Effector CD4-positive, alpha-beta T cell (primary cell): Measurements from ENCODE around the gene GJB4.
"Not testable (repeated sequence)": the region's sequence is repeated elsewhere in the genome, so short reads cannot be mapped to it uniquely, and the experiment has no call there.

ENCODE experiments used
- DNase-seq: peaks from one replicate; pipeline ENCODE4 v3.0.0-alpha.2; 2020

GJB4 gene

DNA sequence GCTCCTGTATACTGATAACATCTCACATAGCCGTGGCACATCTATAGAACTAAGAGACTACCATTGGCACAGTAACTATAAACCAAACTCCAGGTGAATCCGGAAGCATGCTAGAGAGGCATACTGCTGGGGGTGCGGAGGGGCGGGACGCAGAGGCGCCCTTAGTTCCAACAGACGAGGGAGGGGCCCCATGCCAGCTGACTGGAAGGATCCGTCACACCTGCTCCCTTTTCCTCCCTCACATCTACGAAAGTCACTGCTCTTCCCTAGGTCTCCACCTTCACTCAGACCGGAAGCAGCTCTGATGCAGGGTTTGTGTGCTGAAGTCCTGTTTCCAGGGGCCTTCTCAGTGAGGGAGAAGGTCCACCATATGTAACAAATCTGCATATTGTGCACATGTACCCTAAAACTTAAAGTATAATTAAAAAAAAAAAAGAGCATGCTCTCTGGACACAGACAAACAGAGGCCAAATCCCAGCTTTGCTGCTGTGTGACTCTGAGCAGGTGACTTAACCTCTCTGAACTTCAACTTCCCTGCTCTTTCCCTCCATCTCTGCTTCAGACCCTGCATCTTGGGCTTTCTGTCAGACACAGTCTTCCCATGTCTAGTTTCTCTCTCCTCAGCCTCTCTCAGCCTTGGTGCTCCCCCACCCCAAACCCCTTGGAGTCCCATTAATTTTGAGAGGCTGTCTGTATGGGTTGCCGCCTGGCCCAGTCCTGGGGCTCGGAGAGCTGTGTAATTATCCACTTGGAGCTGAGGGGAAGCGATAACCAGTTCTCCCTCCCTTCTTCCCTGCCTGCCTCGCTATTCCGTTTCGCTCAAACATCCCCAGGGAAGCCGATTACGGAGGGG lies 12.5 kb upstream of the GJB4 start:
- no peak for DNase-seq

DNA sequence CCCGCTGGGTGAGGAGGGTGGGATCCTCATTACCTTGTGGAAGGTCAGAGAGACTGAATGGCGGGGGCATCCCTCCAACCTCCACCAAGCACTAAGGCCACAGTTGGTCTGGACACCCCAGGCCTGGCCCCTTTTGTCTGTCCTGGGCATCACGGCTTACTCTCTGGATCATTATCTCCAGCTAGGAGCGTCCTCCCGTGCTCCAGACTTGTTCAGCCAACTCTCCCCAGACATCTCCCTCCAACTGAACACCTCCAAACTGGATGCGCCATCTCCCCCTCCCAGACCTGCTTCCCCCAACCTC lies 11.9 kb upstream of the GJB4 start:
- no peak for DNase-seq

DNA sequence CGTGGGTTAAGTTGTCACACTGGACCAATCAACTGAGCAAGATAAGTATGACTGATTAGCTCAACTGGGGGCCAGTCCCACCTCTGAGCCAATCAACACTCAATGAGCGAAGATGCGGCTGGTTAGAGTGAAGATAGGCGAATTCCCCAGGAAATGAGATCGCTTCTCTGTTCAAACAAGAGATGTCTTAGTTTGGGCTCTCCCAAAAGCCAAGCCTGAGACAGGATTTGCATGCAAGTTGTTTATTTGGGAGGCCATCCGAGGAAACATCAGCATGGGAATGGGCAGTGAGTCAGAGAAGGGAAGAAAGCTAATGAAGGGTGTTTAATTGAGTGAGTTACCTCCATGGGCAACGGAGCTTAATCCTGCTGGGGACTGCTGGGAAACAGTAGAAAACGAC lies 9.5 kb upstream of the GJB4 start:
- no peak for DNase-seq

DNA sequence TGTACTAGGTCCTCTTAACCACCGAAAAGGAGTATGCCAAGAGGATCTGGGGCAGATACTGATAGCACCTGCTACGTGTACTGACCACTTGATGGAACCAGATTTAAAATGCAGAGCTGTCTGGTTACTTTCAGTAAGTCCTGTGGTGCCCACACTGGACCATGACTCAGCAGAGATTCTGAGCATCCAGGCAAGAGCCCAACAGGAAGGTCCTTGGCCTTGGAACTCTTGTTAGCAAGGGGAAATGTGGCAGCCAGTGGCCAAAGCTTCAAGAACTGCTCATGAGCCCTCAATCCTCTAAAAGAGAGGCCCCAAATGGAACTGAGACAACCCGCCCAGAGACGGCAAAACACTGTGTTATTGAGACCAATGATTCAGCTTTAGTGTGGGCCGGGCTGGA lies 8.9 kb upstream of the GJB4 start:
- no peak for DNase-seq

DNA sequence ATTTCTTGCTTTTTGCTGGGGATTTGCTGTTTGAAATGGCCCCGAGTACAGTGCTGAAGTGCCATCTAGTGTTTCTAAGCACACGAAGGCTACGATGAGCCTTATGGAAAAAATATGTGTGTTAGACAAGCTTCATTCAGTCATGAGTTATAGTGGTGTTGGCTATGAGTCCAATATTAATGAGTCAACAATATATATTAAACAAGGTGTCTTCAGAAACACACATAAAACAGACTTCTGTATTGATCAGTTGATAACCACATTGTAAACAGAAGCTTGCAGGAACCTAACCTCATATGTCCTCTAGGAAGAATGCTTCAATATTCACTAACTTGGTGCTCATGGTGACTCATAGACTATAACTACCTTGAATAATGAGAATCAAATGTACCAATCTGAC lies 6.4 kb upstream of the GJB4 start:
- no peak for DNase-seq

DNA sequence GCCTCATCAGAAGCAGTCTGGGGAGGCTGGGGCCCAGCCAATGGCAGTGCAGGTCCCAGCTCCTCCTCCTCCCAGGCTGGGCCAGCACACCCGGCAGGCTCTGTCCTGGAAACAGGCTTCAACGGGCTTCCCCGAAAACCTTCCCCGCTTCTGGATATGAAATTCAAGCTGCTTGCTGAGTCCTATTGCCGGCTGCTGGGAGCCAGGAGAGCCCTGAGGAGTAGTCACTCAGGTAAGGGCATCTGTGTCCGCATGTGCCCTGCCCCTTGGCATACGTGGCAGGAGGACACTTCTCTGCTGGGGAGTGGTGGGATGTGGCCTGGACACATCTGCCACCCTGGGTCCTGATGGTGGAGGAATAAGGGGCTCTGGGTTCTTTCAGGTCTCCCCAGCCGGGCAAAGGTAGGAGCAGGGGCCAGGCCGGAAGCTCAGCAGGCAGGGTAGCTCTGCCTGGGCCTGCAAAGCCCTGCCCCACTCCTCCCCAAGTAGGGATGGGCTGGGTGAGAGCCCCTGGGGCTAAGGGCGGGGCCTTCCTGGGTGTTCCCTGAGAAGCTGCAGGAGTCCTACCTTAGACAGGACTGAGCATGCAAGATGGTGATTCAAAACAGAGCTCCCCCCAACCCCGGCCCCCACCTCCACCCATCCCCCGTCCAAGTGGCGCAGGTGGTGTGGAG lies 4.4 kb upstream of the GJB4 start, which contains the start of gene GJB5:
Gene GJB5, plus strand, starts transcription at position 84 of the 674 bp plus-strand sequence. CDS start 2,284 bp downstream, outside the sequence.
- no peak for DNase-seq

DNA sequence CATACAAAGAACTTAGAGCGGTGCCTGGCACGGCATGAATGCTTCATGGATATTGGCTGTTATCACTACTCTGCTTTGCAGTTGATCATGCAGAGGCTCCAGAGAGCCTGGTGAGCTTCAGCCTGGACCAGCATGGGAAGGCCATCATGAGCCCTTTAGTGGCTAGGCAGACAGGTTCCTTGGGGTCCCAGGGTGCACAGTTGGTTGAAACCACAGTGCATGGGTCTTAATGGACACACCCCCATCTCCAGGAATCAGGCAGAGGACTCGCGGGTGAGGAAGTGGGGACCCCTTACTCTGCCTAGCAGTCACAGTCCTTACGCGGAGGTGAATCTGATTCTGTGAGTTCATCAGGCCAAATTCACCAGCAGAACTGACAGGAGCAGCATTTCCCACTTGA lies 3.6 kb upstream of the GJB4 start:
- no peak for DNase-seq

DNA sequence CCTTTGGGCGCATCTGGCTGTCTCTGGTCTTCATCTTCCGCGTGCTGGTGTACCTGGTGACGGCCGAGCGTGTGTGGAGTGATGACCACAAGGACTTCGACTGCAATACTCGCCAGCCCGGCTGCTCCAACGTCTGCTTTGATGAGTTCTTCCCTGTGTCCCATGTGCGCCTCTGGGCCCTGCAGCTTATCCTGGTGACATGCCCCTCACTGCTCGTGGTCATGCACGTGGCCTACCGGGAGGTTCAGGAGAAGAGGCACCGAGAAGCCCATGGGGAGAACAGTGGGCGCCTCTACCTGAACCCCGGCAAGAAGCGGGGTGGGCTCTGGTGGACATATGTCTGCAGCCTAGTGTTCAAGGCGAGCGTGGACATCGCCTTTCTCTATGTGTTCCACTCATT lies 2.2 kb upstream of the GJB4 start:
- DNase-seq = no peak

DNA sequence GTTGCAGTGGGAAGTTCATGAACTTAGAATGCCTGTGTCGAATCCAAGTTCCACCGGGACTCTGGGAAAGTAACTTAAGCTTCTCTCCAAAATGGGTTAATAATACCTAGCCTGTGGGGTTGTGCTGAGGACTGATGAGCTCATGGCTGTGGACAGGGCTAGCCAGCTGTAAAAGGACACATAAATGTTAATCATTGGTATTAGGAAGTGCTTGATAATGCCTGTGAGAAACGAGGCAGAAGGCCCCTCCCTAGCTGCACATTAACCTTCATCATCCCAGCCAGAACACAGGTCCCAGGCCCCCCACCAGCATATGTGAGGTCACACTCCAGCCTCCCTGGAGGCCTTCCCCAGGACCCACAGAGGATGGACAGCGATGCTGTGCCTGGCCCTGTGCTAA lies 789 bp upstream of the GJB4 start:
- DNase-seq = no peak

DNA sequence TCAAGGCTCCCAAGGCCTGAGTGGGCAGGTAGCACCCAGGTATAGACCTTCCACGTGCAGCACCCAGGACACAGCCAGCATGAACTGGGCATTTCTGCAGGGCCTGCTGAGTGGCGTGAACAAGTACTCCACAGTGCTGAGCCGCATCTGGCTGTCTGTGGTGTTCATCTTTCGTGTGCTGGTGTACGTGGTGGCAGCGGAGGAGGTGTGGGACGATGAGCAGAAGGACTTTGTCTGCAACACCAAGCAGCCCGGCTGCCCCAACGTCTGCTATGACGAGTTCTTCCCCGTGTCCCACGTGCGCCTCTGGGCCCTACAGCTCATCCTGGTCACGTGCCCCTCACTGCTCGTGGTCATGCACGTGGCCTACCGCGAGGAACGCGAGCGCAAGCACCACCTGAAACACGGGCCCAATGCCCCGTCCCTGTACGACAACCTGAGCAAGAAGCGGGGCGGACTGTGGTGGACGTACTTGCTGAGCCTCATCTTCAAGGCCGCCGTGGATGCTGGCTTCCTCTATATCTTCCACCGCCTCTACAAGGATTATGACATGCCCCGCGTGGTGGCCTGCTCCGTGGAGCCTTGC lies 1.7 kb downstream of the GJB4 start:
- no peak for DNase-seq

DNA sequence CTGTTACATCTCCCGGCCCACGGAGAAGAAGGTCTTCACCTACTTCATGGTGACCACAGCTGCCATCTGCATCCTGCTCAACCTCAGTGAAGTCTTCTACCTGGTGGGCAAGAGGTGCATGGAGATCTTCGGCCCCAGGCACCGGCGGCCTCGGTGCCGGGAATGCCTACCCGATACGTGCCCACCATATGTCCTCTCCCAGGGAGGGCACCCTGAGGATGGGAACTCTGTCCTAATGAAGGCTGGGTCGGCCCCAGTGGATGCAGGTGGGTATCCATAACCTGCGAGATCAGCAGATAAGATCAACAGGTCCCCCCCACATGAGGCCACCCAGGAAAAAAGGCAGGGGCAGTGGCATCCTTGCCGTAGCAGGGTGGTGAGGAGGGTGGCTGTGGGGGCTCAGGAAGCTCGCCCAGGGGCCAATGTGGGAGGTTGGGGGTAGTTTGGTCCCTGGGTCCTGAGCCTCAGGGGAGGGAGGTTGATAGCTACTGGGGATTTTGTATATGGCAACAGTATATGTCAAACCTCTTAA lies 2.3 kb downstream of the GJB4 start:
- DNase-seq = no peak

DNA sequence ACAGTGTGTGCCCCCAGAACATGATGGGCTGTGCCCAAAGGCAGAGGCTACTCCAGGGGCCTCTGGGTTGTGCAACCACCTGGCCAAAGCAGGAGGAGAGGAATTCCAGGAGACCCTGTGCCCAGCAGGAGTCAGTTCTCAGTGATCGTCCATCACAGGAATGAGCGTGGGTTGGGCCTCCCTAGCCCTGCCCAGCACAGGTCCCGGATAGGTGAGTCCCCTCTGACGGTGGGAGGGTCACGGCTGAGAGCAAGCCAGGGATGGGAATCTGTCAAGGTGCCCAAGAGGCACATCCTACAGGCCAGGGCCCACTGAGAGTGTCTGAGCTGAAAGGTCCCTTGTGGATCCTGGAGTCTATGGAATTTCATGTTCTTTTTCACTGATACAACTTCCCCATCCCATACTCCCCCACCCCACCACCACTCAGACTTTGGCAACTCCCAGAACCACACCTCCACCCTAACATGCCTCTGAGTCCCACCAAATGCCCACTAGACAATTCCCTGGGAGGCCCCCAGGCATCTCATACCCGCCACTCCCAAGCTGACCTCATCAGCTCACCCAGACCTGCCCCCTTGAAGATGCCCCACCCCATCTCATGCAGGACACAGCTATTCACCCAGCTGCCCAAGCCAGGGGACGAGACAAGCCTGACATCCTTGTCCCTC lies 3.1 kb downstream of the GJB4 start:
- DNase-seq = no peak

DNA sequence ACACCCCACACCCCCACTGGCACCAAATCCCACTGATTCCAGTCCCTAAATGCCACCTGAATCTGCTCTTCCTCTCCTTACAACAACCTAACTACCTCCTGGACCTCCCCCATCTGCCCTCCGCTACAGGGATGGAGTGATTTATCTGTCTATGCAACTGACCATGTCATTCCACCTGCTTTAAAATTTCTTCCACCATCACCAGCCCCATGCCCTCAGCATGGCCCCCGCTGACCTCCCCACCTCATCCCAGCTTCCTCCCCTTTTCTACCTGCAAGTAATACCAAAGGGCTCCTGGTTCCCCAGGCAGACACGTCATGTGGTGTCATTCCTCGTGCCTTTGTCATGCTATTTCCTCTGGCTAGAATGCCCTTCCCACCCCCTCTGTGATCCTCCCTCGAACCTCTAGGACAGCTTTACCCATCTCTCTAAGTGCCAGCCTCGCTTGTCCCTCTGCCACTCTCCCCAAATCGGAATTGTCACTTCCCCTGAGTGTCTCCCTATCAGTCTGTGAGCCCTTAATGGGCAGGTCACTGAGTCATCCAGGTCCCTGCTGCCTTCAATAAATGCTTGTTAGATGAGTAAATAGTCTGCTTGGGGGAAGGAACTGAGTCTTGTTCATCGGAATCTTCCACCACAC lies 3.7 kb downstream of the GJB4 start:
- no peak for DNase-seq

DNA sequence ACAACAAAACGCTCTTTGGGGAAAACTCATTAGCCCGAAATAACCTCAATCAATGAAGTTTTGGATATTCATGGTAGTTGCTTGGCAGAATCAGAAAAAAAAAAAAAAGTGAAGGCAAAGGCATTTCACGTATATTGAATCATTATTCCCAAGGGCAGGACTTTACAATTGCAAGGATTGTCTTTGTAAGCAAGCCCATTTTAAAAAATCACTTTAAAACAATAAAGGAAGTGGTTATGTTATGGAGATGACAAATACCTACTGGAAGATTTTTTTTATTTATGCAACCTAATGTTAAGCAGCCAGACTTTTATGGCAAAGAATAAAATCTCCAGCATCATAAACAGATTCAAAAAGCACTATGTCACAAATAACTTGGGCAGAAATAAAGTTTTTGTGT lies 9.3 kb downstream of the GJB4 start:
- DNase-seq = no peak

DNA sequence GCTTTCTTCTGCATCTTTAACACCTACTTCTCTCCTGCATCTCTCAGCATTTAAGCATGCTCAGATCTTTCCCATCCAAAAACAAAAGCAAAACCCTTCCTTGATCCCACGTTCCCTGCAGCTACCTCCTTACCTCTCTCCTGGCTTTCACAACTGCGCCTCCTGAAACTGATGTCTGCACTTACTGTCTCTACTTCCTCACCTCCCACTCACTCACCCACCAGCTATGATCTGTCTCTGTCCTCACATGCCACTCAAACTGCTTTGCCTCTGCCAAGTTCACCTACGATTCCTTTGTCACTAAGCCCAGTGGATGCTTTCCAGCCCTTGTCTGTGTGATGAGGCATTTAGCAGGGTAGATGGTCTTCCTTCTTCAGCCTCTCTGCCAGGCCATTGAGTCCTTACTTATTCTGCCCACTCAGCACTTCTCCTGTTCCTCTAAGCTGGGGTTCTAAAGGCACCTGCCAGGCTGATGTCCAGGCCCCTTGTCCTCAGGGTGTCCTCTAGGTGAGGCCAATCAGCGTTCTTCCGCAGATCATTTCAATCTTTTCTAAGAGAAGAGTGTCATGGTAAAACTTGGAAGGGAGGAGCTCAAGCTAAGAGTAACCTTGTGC lies 11.5 kb downstream of the GJB4 start:
- DNase-seq = no peak

DNA sequence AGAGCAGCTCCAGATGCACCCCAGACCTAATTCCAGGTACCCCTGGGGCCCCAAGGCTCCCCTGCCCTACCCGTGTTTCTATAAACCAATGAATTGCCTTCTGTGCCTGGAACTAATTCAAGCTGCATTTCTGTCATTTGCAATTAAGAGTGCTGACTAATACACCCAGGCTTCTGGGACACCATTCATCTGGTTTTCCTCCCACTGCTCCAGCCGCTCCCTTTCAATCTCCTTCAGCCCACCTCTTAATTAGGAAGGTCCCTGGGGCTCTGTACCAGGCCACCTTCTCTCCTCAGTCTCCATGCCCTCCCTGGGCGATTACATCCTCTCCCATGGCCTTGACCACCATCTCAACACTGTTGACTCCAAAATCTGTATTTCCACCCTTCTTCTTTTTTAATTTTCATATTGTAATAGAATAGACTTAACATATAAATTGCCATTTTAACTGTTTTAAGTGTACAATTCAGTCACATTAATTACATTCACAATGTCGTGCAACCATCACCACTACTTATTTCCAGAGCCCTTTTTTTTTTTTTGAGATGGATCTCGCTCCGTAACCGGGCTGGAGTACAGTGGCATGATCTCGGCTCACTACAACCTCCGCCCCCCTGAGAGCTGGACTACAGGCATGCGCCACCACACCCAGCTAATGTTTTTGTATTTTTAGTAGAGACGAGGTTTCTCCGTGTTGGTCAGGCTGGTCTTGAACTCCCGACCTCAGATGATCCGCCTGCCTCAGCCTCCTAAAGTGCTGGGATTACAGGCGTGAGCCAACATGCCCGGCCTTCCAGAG lies 12.2 kb downstream of the GJB4 start:
- no peak for DNase-seq

DNA sequence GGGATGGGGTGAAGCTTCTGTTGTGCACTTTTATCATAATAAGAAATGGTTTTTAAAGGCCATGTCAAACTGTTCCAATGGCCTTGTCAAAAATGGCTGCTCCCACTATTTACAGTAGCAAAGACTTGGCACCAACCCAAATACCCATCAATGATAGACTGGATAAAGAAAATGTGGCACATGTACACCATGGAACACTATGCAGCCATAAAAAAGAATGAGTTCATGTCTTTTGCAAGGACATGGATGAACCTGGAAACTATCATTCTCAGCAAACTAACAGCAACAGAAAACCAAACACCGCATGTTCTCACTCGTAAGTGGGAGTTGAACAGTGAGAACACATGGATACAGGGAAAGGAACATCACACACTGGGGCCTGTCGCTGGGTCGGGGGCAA lies 13.6 kb downstream of the GJB4 start:
- DNase-seq = not testable (repeated sequence)

DNA sequence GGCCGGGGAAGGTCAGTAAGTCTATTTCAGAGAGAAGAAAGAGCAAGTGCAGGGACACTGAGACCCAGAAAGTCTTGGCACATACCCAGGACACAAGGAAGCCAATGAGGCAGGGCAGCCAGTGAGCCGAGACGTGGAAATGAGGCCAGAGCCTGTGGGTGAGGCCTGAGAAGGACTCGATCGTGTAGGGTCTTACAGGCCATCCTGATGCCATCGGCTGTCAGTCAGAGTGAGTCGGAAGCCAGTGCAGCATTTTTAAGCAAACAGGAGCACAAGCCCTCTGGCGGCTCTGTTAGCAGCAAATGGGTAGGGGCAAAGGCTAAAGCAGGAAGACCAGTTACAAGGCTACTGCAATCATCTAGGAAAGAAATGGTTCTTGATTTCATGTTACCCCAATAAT lies 15.4 kb downstream of the GJB4 start:
- DNase-seq = no peak

DNA sequence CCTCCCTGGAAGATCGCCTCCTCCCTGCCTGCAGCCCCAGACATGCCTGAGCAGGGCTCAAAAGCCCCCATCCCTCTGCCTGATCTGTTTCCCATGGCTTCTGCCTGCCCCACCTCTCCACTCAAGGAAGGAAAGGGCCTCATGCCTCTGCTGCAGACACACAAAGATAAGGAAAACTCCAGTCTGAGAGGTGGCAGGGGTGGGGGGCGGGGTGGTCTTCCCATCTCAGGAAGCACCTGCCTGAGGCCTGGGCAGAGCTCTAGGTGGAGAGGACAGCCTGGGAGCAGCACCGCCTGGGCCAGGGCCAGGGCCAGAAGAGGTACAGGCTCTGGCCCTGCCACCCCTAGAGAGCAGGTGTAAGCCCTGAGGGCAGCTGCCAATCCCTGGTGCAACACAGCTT lies 17.4 kb downstream of the GJB4 start:
- no peak for DNase-seq

DNA sequence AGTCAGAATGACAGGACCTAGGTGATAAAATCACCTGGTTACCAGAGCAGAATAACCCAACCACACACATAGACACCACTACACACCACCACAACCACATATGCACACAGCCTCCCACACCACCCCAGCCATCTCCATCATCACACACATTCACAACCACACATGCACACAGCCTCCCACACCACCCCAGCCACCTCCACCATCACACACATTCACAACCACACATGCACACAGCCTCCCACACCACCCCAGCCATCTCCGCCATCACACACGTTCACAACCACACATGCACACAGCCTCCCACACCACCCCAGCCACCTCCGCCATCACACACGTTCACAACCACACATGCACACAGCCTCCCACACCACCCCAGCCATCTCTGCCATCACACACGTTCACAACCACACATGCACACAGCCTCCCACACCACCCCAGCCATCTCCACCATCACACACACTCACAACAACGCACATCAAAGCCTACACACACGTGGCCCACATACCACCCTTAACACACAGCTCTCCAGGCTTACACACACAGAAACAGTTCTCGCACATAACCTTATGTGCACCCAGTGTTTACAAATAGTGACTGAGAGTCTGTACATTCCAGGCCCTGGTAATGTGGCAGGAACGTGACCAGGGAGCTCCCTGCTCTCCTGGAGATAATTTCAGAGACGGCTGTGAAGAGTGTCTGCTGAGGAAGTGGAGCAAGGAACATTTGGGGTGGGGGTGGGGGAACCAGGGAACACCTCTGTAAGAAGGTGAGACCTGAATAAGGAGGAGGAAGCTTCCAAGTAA lies 18.2 kb downstream of the GJB4 start:
- DNase-seq = no peak

DNA sequence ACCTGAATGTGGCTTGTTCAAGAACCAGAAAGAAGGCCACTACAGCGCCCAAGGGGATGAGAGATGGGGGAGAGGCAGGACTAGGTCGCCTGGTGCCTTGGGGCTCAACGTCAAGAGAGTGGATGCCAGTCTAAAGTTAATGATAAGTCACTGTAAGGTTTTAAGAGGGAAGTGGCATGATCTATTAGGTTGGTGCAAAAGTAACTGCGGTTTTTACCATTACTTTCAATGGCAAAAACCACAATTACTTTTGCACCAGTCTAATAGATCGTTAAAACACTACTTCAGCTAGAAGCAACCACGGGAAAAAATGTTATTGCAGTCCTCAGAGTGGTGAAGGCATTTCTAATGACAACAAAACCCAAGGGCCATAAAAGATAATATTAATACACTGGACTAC lies 18.8 kb downstream of the GJB4 start:
- DNase-seq = no peak
